IPS-18a (cell line): ENCODE data around the gene CCDC6.
"Not testable (repeated sequence)": the region's sequence is repeated elsewhere in the genome, so short reads cannot be mapped to it uniquely, and the experiment has no call there.

ENCODE experiments used
- H3K27ac ChIP-seq: one replicate; pipeline ENCODE4 v1.5.1; 2013; ENCODE audit warnings: low read length
- H3K27me3 ChIP-seq: one replicate; pipeline ENCODE4 v1.6.1; 2013; ENCODE audit warnings: mild to moderate bottlenecking, low read length; ENCODE audit not compliant: control insufficient read depth, insufficient read depth
- H3K36me3 ChIP-seq: one replicate; pipeline ENCODE4 v1.6.1; 2013; ENCODE audit warnings: low read depth, low read length; ENCODE audit not compliant: control insufficient read depth
- H3K4me1 ChIP-seq: one replicate; pipeline ENCODE4 v1.6.1; 2013; ENCODE audit warnings: low read depth, low read length; ENCODE audit not compliant: control insufficient read depth
- H3K4me3 ChIP-seq: one replicate; pipeline ENCODE4 v1.5.1; 2013; ENCODE audit warnings: low read length
- H3K9ac ChIP-seq: one replicate; pipeline ENCODE4 v1.6.1; 2013; ENCODE audit warnings: mild to moderate bottlenecking, low read length, moderate library complexity
- H3K9me3 ChIP-seq: one replicate; pipeline ENCODE4 v1.6.1; 2013; ENCODE audit warnings: low read depth, low read length; ENCODE audit not compliant: control insufficient read depth

CCDC6 gene

GRCh38 chr10:59803714-59804113 is 102.6 kb downstream of the CCDC6 start:
- no peak overlapping the region for H3K9ac ChIP-seq
- H3K4me3 ChIP-seq: no peak overlapping the region
- no peaks in the 10 kb centered on the region for H3K27me3 ChIP-seq
- H3K4me1 ChIP-seq: no peaks in the 10 kb centered on the region
- H3K9me3 ChIP-seq: no peaks in the 10 kb centered on the region
- peaks cover 68% of the 10 kb centered on the region for H3K36me3 ChIP-seq
- no peak overlapping the region for H3K27ac ChIP-seq

GRCh38 chr10:59801171-59801570 is 105.2 kb downstream of the CCDC6 start:
- no peak overlapping the region for H3K27ac ChIP-seq
- H3K9ac ChIP-seq: no peak overlapping the region
- no peaks in the 10 kb centered on the region for H3K9me3 ChIP-seq
- H3K36me3 ChIP-seq: peaks cover 53% of the 10 kb centered on the region
- H3K27me3 ChIP-seq: no peaks in the 10 kb centered on the region
- no peaks in the 10 kb centered on the region for H3K4me1 ChIP-seq
- H3K4me3 ChIP-seq: no peak overlapping the region

GRCh38 chr10:59799421-59799820 is 106.9 kb downstream of the CCDC6 start:
- Histone ChIP-seq H3K4me3 (no peak overlapping the region), H3K9me3 (no peaks in the 10 kb centered on the region), H3K9ac (no peak overlapping the region), H3K36me3 (peaks cover 48% of the 10 kb centered on the region), H3K27ac (no peak overlapping the region), H3K4me1 (no peaks in the 10 kb centered on the region), H3K27me3 (no peaks in the 10 kb centered on the region)

DNA sequence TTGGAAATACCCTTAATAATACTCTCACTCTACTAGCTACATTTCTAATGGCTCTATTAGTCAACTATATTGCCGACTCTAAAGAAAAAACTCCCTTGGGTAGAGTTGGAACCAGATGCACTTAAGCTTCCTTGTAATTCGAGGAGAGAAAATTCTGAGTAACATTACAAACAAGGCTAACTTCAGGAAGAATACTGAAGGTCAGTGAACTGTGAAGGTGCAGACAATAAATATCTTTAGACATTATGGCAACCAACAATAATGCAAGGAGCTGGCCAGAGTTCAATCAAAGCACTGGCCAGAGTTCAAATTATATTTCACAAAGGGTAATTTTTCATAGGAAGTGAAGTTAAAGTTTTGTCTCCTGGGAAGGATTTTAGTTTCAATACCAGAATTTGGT is 112.4 kb downstream of the CCDC6 start:
- H3K36me3 ChIP-seq: peaks cover 58% of the 10 kb centered on the region
- H3K27me3 ChIP-seq: no peaks in the 10 kb centered on the region
- no peaks in the 10 kb centered on the region for H3K4me1 ChIP-seq
- no peaks in the 10 kb centered on the region for H3K9me3 ChIP-seq
- H3K4me3 ChIP-seq: no peak overlapping the region
- no peak overlapping the region for H3K27ac ChIP-seq
- H3K9ac ChIP-seq: no peak overlapping the region

DNA sequence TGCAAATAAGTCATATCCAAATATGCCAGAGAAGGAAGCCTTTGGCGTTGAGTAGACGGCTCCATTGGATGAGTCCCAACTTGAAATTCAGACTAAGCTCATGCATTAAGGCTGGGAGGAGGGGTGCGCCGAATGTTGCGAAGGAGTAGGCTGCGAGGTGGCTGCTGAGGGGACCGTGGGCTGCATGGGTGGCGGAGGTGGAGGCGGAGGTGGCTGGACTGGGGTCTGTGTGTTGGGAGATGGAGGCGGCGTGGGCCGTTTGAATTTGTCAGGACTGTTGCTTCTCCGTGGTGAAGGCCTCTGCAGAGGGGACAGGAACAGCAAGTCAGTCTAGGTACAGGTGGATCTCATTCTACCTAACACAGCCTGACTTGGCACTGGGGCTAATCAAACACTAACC is 113.5 kb downstream of the CCDC6 start:
- Histone ChIP-seq H3K36me3 (peaks cover 54% of the 10 kb centered on the region), H3K9ac (no peak overlapping the region), H3K4me3 (no peak overlapping the region), H3K9me3 (no peaks in the 10 kb centered on the region), H3K27ac (no peak overlapping the region), H3K27me3 (no peaks in the 10 kb centered on the region), H3K4me1 (no peaks in the 10 kb centered on the region)

- H3K27me3 ChIP-seq: no peaks in the 10 kb centered on the region
- no peaks in the 10 kb centered on the region for H3K4me1 ChIP-seq
- H3K36me3 ChIP-seq: peaks cover 50% of the 10 kb centered on the region
- no peak overlapping the region for H3K4me3 ChIP-seq
- no peaks in the 10 kb centered on the region for H3K9me3 ChIP-seq
- H3K9ac ChIP-seq: no peak overlapping the region
- no peak overlapping the region for H3K27ac ChIP-seq
These were observed 114.8 kb downstream of the CCDC6 start for GRCh38 chr10:59791601-59792000.

DNA sequence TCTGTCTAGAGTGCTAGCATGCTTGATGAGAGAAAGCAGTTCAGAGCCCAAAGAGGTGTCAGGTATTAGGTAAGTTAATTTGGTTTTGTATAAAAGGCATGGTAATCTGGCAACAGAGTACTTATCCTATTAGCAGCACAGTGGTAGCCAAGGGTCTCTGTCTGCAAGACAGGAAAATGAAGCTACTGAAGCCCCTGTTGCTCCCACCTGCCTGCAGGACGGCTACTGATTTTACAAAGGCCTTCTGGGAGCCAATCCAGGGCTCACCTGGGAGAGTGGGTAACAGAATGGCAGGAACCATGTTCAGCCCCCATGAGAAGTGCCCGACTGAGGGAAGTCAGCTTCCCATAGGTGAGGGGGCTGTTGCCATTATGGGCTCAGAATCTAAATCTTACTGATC is 116.3 kb downstream of the CCDC6 start:
- not testable (repeated sequence) for H3K27me3 ChIP-seq, H3K9me3 ChIP-seq, H3K4me1 ChIP-seq, H3K4me3 ChIP-seq, H3K9ac ChIP-seq, H3K27ac ChIP-seq
- H3K36me3 ChIP-seq: peaks cover 49% of the 10 kb centered on the region

DNA sequence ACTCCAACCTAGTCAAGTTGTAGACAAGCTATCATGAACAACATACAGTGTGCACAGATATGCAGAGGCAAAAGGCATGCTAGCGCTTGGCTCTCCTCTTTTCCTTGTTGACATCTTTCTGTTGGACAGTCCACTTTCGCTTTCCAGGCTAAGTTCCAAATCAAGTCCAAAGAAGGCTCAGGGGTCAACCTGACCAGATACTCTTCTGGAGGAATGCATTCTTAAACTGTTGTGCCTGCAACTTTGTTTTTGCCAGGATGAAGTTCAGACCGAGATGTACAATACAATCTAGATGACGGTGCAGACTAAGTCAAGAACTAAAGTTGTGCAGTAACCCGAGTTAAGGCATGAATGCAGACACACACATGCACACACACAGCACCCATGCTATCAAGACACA is 117.4 kb downstream of the CCDC6 start:
- H3K4me1 ChIP-seq, H3K9ac ChIP-seq, H3K27me3 ChIP-seq, H3K9me3 ChIP-seq, H3K27ac ChIP-seq, H3K4me3 ChIP-seq: not testable (repeated sequence)
- peaks cover 38% of the 10 kb centered on the region for H3K36me3 ChIP-seq

DNA sequence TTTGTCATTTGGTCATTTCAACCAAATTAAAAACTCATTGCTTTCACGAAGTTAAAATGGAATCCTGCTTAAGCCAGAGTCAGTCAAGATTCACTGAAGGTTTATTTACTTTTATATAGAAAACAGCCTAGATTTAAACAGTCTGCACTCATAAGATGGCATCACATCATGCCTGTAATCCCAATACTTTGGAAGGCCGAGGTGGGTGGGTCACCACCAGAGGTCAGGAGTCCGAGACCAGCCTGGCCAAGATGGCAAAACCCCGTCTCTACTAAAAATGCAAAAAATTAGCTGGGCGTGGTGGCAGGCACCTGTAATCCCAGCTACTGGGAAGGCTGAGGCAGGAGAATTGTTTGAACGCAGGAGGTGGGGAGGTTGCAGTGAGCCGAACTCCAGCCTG is 119.3 kb downstream of the CCDC6 start:
- not testable (repeated sequence) for H3K27ac ChIP-seq, H3K4me3 ChIP-seq, H3K9me3 ChIP-seq, H3K27me3 ChIP-seq, H3K4me1 ChIP-seq, H3K9ac ChIP-seq
- H3K36me3 ChIP-seq: peaks cover 21% of the 10 kb centered on the region

GRCh38 chr10:59785476-59785875 is 120.9 kb downstream of the CCDC6 start:
- not testable (repeated sequence) for H3K9ac ChIP-seq, H3K9me3 ChIP-seq, H3K27me3 ChIP-seq, H3K4me3 ChIP-seq, H3K27ac ChIP-seq, H3K36me3 ChIP-seq, H3K4me1 ChIP-seq

GRCh38 chr10:59781511-59781910 is 124.8 kb downstream of the CCDC6 start:
- Histone ChIP-seq H3K9me3 (no peaks in the 10 kb centered on the region), H3K9ac (no peak overlapping the region), H3K27me3 (no peaks in the 10 kb centered on the region), H3K4me3 (no peak overlapping the region), H3K4me1 (no peaks in the 10 kb centered on the region), H3K36me3 (no peaks in the 10 kb centered on the region), H3K27ac (no peak overlapping the region)

GRCh38 chr10:59779756-59780533 is 126.4 kb downstream of the CCDC6 start:
- no peak overlapping the region for H3K27ac ChIP-seq
- H3K4me3 ChIP-seq: no peak overlapping the region
- H3K9ac ChIP-seq: no peak overlapping the region
- H3K36me3 ChIP-seq: no peaks in the 10 kb centered on the region
- H3K9me3 ChIP-seq: no peaks in the 10 kb centered on the region
- H3K27me3 ChIP-seq: no peaks in the 10 kb centered on the region
- H3K4me1 ChIP-seq: no peaks in the 10 kb centered on the region
